ENCODE results near the gene ICAM4. TPM values are rescaled to one million over a fixed set of nuclear protein-coding genes. Genes with fewer than 3 reads are reported as not detected.
"Not testable (repeated sequence)": the region's sequence is repeated elsewhere in the genome, so short reads cannot be mapped to it uniquely, and the experiment has no call there.

ICAM4 gene
- total and polyA plus RNA-seq, 2 donors = 3.1 to 3.8 TPM

DNA sequence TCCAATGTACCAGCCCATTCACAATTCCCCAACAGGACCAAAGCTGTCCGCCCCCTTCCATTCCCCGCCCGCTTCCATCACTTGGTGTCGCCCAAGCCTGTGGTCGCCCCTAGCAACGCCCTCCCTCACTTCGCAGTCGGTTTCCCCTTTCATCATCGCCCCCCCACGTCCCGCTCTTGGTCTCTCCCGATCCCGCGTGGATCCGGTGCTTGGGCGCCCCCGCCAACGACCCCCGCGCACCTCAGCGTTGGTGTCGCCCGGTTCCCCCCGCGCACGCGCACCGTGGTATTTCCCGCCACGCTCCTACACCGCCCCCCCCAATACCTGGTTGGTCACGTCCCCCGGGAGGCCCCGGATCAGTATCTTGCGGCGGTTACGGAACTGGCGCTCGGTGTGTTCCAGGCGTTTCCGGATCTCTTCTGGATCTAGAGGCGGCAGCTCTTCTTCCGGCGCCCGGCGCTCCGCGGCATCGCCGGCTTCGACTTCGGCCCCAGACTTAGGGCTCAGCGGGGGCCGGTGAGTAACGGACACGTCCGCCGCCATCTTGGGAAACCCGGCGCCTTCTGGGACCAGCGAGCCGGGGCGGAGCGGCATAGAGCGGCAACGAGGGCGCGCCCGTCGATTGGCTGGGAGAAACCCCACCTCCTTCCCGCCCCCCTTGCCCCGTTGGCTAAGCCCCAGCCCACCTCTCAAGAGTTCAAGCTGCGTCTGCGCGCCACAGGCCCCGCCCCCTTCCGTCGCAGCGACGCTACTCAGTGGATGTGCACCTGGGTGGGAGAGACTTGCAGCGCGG, 46.4 kb downstream of the ICAM4 start, which contains the start of gene RAVER1:
TSS of gene RAVER1 (minus strand) at position 565 of the 793 bp plus-strand sequence. CDS start at position 543, 22 bp downstream.
- DNase-seq (ENCODE audit: low read depth in 6 of 9, low spot score in 9 of 9) = peak; percentile 92 to 99 (median 97)
- H3K27me3 ChIP-seq (ENCODE audit: control insufficient read depth in 2 of 2, insufficient read depth in 1 of 2, low read length in 1 of 2) = no peaks in the 10 kb centered on the region
- H3K9me3 ChIP-seq (ENCODE audit: control insufficient read depth in 2 of 2, insufficient read depth in 1 of 2, low read length in 1 of 2) = peaks cover 0 to 4% of the 10 kb centered on the region in 2 donors
- peak within 1 kb of the TSS; percentile 94 to 95 for H3K27ac ChIP-seq (ENCODE audit: low read depth in 1 of 2, low read length in 1 of 2)
- H3K4me1 ChIP-seq (ENCODE audit: control insufficient read depth in 2 of 2, insufficient read depth in 2 of 2, low read length in 2 of 2) = peaks cover 17 to 29% of the 10 kb centered on the region in 2 donors
- peaks cover 43 to 54% of the 10 kb centered on the region in 2 donors for H3K36me3 ChIP-seq (ENCODE audit: control insufficient read depth in 2 of 2, insufficient read depth in 2 of 2, low read length in 1 of 2)
- WGBS = under 1% methylated on average over 82 of the region's 82 CpGs
- H3K4me3 ChIP-seq (ENCODE audit: low read length in 2 of 2) = peak within 1 kb of the TSS; percentile 72 to 82

DNA sequence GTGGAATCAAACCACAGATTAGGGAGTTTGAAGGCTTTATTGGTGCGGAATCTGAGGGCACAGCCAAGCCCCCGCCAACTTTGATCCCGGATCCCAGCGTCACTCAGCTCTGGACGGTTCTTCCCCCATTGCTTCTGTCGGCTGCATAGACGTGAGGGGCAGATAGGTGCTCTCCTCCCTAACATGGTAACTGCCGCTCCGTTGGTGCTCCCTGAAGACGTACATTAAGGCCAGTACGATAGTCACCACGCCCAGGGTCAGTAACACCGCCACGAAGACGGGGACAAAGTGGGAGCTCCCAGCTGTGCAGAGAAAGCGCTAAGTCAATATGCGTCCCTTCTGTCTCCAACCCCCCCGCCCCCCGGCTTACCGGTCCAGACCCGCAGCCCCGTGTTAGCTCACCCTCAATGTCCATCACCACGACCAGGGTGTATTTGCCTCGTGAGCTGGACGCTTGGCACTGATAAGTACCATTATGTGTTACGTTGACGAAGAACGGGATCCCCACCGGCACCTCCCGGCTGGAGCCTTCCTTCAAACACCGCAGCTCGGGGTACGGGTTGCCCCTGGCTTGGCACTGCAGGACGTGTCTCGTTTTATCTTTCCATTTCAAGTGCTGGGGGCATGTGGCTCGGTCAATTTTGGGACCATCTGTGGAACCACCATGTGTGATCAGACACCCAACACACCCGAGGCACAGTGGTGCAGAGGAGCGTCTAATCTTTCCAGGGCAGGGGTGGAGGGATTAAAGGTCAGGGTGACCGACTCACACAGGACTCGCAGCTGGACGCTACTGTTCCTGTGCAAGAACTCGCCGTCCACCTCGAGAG, 47.2 kb downstream of the ICAM4 start:
- no peak for DNase-seq (ENCODE audit: low read depth in 6 of 9, low spot score in 9 of 9)
- peaks cover 22 to 35% of the 10 kb centered on the region in 2 donors for H3K4me1 ChIP-seq (ENCODE audit: control insufficient read depth in 2 of 2, insufficient read depth in 2 of 2, low read length in 2 of 2)
- peak overlapping the region; percentile 72 to 82 for H3K4me3 ChIP-seq (ENCODE audit: low read length in 2 of 2)
- no peaks in the 10 kb centered on the region for H3K27me3 ChIP-seq (ENCODE audit: control insufficient read depth in 2 of 2, insufficient read depth in 1 of 2, low read length in 1 of 2)
- H3K27ac ChIP-seq (ENCODE audit: low read depth in 1 of 2, low read length in 1 of 2) = peak overlapping the region; percentile 81 to 93
- peaks cover 0 to 4% of the 10 kb centered on the region in 2 donors for H3K9me3 ChIP-seq (ENCODE audit: control insufficient read depth in 2 of 2, insufficient read depth in 1 of 2, low read length in 1 of 2)
- WGBS = 69% methylated on average over 44 of the region's 44 CpGs
- H3K36me3 ChIP-seq (ENCODE audit: control insufficient read depth in 2 of 2, insufficient read depth in 2 of 2, low read length in 1 of 2) = peaks cover 35 to 45% of the 10 kb centered on the region in 2 donors

DNA sequence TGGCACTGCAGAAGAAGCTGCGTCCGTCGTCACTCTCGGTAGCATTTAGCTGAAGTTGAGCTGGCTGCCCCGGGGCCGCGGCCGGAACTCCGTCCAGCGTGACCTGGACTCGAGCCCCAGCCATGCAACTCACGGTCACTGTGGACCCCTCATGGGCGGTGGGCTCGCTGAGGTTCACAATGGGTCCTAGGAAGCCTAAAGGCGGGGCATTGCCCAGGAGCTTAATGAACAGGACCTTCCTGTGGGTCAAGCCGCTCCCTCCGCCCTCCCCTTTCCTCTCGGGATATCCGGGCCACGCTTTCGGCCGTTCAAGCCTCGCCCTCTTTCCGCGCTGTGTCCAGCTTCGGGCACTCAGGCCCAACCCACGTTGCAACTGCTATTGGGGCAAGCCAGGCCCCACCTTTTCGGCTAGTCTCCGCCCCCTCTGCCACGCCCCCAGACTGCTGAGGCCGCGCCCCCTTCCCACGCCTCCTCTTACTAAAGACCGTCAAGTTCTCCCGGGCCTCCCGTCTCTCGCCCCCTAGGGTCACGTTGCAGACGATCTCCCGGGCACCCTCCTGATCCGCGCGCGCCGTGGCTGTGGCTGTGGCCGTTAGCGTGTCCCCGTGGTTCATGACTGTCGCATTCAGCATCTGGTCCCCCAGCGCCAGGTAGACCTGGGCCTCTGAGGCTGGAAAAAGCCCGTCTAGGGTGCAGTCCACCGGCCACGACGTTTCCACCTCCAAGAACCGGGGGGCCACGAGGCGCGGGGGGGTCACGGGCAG, 48.0 kb downstream of the ICAM4 start:
- Histone ChIP-seq H3K27ac (ENCODE audit: low read depth in 1 of 2, low read length in 1 of 2) (no peak overlapping the region), H3K4me1 (ENCODE audit: control insufficient read depth in 2 of 2, insufficient read depth in 2 of 2, low read length in 2 of 2) (peaks cover 28 to 43% of the 10 kb centered on the region in 2 donors), H3K36me3 (ENCODE audit: control insufficient read depth in 2 of 2, insufficient read depth in 2 of 2, low read length in 1 of 2) (peaks cover 27 to 37% of the 10 kb centered on the region in 2 donors), H3K9me3 (ENCODE audit: control insufficient read depth in 2 of 2, insufficient read depth in 1 of 2, low read length in 1 of 2) (peaks cover 0 to 4% of the 10 kb centered on the region in 2 donors), H3K4me3 (ENCODE audit: low read length in 2 of 2) (peak overlapping the region in 1 of 2 donors; percentile 13), H3K27me3 (ENCODE audit: control insufficient read depth in 2 of 2, insufficient read depth in 1 of 2, low read length in 1 of 2) (no peaks in the 10 kb centered on the region)
- 93% methylated on average over 59 of the region's 59 CpGs for WGBS
- DNase-seq (ENCODE audit: low read depth in 6 of 9, low spot score in 9 of 9) = peak in 2 of 9 donors; percentile 18 to 44

DNA sequence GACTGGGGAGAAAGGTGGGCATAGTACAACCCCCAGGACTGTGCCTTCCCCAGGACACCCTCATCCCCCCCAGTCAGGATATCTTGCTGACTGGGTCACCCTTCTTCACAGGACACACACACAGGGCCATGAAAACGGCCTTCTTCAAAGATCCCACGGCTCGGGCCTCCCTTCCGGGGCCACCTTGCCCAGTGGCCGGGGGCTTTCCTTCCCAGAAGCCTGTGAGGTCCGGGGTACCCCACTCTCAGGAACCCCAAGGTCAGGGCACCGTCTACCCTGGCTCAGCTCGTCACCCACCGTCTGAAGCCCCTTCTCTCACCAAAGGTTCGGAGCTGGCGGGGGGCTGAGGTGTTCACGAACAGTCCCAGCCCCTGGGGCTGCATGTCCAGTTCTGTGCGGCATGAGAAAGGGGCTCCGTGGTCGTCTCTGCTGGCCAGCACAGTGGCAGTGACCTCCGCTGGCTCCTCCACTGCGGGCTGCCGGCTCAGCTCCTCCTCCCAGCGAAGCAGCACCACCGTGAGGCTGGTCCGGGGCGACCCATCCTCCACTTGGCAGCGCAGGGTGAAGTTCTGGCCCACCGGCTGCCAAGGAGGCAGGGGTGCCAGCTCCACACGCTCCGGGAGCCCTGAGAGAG, 48.7 kb downstream of the ICAM4 start:
- peaks cover 0 to 4% of the 10 kb centered on the region in 2 donors for H3K9me3 ChIP-seq (ENCODE audit: control insufficient read depth in 2 of 2, insufficient read depth in 1 of 2, low read length in 1 of 2)
- peaks cover 20 to 30% of the 10 kb centered on the region in 2 donors for H3K36me3 ChIP-seq (ENCODE audit: control insufficient read depth in 2 of 2, insufficient read depth in 2 of 2, low read length in 1 of 2)
- WGBS = 96% methylated on average over 26 of the region's 26 CpGs
- H3K4me1 ChIP-seq (ENCODE audit: control insufficient read depth in 2 of 2, insufficient read depth in 2 of 2, low read length in 2 of 2) = peaks cover 31 to 47% of the 10 kb centered on the region in 2 donors
- H3K4me3 ChIP-seq (ENCODE audit: low read length in 2 of 2) = no peak overlapping the region
- no peaks in the 10 kb centered on the region for H3K27me3 ChIP-seq (ENCODE audit: control insufficient read depth in 2 of 2, insufficient read depth in 1 of 2, low read length in 1 of 2)
- no peak for DNase-seq (ENCODE audit: low read depth in 6 of 9, low spot score in 9 of 9)
- no peak overlapping the region for H3K27ac ChIP-seq (ENCODE audit: low read depth in 1 of 2, low read length in 1 of 2)

DNA sequence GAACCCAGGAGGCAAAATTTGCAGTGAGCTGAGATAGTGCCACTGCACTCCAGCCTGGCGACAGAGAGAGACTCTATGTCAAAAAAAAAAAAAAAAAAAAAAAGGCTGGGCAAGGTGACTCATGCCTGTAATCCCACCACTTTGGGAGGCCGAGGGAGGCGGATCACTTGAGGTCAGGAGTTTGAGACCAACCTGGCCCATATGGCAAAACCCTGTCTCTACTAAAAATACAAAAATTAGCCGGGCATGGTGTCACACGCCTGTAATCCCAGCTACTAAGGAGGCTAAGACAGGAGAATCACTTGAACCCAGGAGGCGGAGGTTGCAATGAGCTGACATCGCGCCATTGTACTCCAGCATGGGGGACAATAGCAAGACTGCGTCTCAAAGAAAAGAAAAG, 50.0 kb downstream of the ICAM4 start:
- DNase-seq (ENCODE audit: low read depth in 6 of 9, low spot score in 9 of 9); H3K4me3 ChIP-seq (ENCODE audit: low read length in 2 of 2); H3K9me3 ChIP-seq (ENCODE audit: control insufficient read depth in 2 of 2, insufficient read depth in 1 of 2, low read length in 1 of 2); H3K27me3 ChIP-seq (ENCODE audit: control insufficient read depth in 2 of 2, insufficient read depth in 1 of 2, low read length in 1 of 2); H3K27ac ChIP-seq (ENCODE audit: low read depth in 1 of 2, low read length in 1 of 2): not testable (repeated sequence)
- peaks cover 18 to 23% of the 10 kb centered on the region in 2 donors for H3K36me3 ChIP-seq (ENCODE audit: control insufficient read depth in 2 of 2, insufficient read depth in 2 of 2, low read length in 1 of 2)
- H3K4me1 ChIP-seq (ENCODE audit: control insufficient read depth in 2 of 2, insufficient read depth in 2 of 2, low read length in 2 of 2) = peaks cover 31 to 47% of the 10 kb centered on the region in 2 donors
- WGBS = 97% methylated on average over 9 of the region's 9 CpGs

Other genes with a start within 250 kb of the ICAM4 start
- gene SHFL, start 200.6 kb upstream of the ICAM4 start, total RNA-seq = 22.8 TPM
- 55.6 TPM for gene SHFL, start 200.6 kb upstream of the ICAM4 start, polyA plus RNA-seq
- gene ANGPTL6, start 184.3 kb upstream of the ICAM4 start, total RNA-seq = 2.3 TPM
- gene ANGPTL6, start 184.3 kb upstream of the ICAM4 start, polyA plus RNA-seq = 4.7 TPM
- gene PPAN, start 180.6 kb upstream of the ICAM4 start, total RNA-seq = 31.5 TPM
- gene PPAN, start 180.6 kb upstream of the ICAM4 start, polyA plus RNA-seq = 54.9 TPM
- 5.6 TPM for gene P2RY11, start 175.3 kb upstream of the ICAM4 start, total RNA-seq
- 14.5 TPM for gene P2RY11, start 175.3 kb upstream of the ICAM4 start, polyA plus RNA-seq
- 219 TPM for gene EIF3G, start 167.1 kb upstream of the ICAM4 start, total RNA-seq
- gene EIF3G, start 167.1 kb upstream of the ICAM4 start, polyA plus RNA-seq = 188 TPM
- gene DNMT1, start 92.0 kb upstream of the ICAM4 start, total RNA-seq = 46.0 TPM
- gene DNMT1, start 92.0 kb upstream of the ICAM4 start, polyA plus RNA-seq = 65.0 TPM
- gene S1PR2, start 55.6 kb upstream of the ICAM4 start, total RNA-seq = 2.7 TPM
- 2.4 TPM for gene S1PR2, start 55.6 kb upstream of the ICAM4 start, polyA plus RNA-seq
- 35.6 TPM for gene MRPL4, start 34.7 kb upstream of the ICAM4 start, total RNA-seq
- 41.0 TPM for gene MRPL4, start 34.7 kb upstream of the ICAM4 start, polyA plus RNA-seq
- gene ICAM1, start 15.8 kb upstream of the ICAM4 start, total RNA-seq = 24.6 TPM
- gene ICAM1, start 15.8 kb upstream of the ICAM4 start, polyA plus RNA-seq = 18.2 TPM
- 0.85 TPM for gene ICAM5, start 3.0 kb downstream of the ICAM4 start, total RNA-seq
- gene ICAM5, start 3.0 kb downstream of the ICAM4 start, polyA plus RNA-seq = 1.2 TPM
- gene ZGLP1, start 22.9 kb downstream of the ICAM4 start, total RNA-seq = 2.3 TPM
- gene ZGLP1, start 22.9 kb downstream of the ICAM4 start, polyA plus RNA-seq = 29.8 TPM
- 11.9 TPM for gene FDX2, start 29.1 kb downstream of the ICAM4 start, total RNA-seq
- 18.2 TPM for gene FDX2, start 29.1 kb downstream of the ICAM4 start, polyA plus RNA-seq
- 5.9 TPM for gene RAVER1, start 46.6 kb downstream of the ICAM4 start, total RNA-seq
- 15.4 TPM for gene RAVER1, start 46.6 kb downstream of the ICAM4 start, polyA plus RNA-seq
- gene ICAM3, start 52.7 kb downstream of the ICAM4 start, total RNA-seq = 99.0 TPM
- gene ICAM3, start 52.7 kb downstream of the ICAM4 start, polyA plus RNA-seq = 66.2 TPM
- gene TYK2, start 93.6 kb downstream of the ICAM4 start, total RNA-seq = 117 TPM
- 291 TPM for gene TYK2, start 93.6 kb downstream of the ICAM4 start, polyA plus RNA-seq
- 130 TPM for gene CDC37, start 116.6 kb downstream of the ICAM4 start, total RNA-seq
- gene CDC37, start 116.6 kb downstream of the ICAM4 start, polyA plus RNA-seq = 313 TPM
- gene PDE4A, start 133.6 kb downstream of the ICAM4 start, total RNA-seq = 0.24 TPM
- gene PDE4A, start 133.6 kb downstream of the ICAM4 start, polyA plus RNA-seq = 4.8 TPM
- gene KEAP1, start 216.4 kb downstream of the ICAM4 start, total RNA-seq = 53.7 TPM
- gene KEAP1, start 216.4 kb downstream of the ICAM4 start, polyA plus RNA-seq = 59.5 TPM
- gene S1PR5, start 230.5 kb downstream of the ICAM4 start, total RNA-seq = 0.61 TPM
- 4.2 TPM for gene S1PR5, start 230.5 kb downstream of the ICAM4 start, polyA plus RNA-seq

All from thymus (tissue), 11 donors.